Keratinocyte (primary cell): Measurements from ENCODE around the gene NOTUM. TPM values are rescaled to one million over a fixed set of nuclear protein-coding genes. Genes with fewer than 3 reads are reported as not detected.

ENCODE experiments used
- DNase-seq: peaks from one replicate; pipeline ENCODE4 v3.0.0-alpha.2; 2011; ENCODE audit warnings: low read depth, missing footprints, low spot score
- FAIRE-seq: peaks from 2 replicates; lab custom pipeline; 2011; peaks lifted over from hg19 to GRCh38; lab: Jason Lieb, UNC
- H2AFZ ChIP-seq: 2 replicates; pipeline ENCODE4 v1.6.0; 2012; ENCODE audit warnings: low read length, control low read depth, inconsistent platforms; ENCODE audit not compliant: control insufficient read depth
- H3K27ac ChIP-seq: 2 replicates; pipeline ENCODE4 v1.5.1; 2011; ENCODE audit warnings: low read length; ENCODE audit not compliant: control insufficient read depth, insufficient read depth
- H3K27me3 ChIP-seq: 3 replicates; pipeline ENCODE4 v1.6.0; 2011; ENCODE audit warnings: low read length; ENCODE audit not compliant: control insufficient read depth, insufficient read depth; ENCODE audit errors: extremely low read depth
- H3K36me3 ChIP-seq, 2 experiments: 2 replicates in 1 of 2; 3 replicates in 1 of 2; pipeline ENCODE4 v1.5.1; 2011; ENCODE audit warnings: low read length in 2 of 2, mild to moderate bottlenecking in 1 of 2; ENCODE audit not compliant: control insufficient read depth in 2 of 2, insufficient read depth in 2 of 2; ENCODE audit errors: extremely low read depth in 1 of 2
- H3K4me1 ChIP-seq: 3 replicates; pipeline ENCODE4 v1.5.1; 2011; ENCODE audit warnings: low read length; ENCODE audit not compliant: control insufficient read depth, insufficient read depth; ENCODE audit errors: extremely low read depth
- H3K4me2 ChIP-seq: 3 replicates; pipeline ENCODE4 v1.6.0; 2011; ENCODE audit warnings: low read depth, low read length; ENCODE audit not compliant: control insufficient read depth, insufficient read depth; ENCODE audit errors: extremely low read depth
- H3K4me3 ChIP-seq, 3 experiments: fragments of 200-600 bp in 1 of 3; sonication (generic) in 1 of 3; 2 replicates in 2 of 3; 3 replicates in 1 of 3; pipeline ENCODE4 v1.5.1; 2011 to 2016; ENCODE audit warnings: low read length in 3 of 3, mild to moderate bottlenecking in 3 of 3, control low read depth in 2 of 3, inconsistent platforms in 1 of 3, low read depth in 1 of 3, mixed read lengths in 1 of 3, mixed run types in 1 of 3, moderate library complexity in 1 of 3; ENCODE audit not compliant: control insufficient read depth in 2 of 3, insufficient read depth in 2 of 3; ENCODE audit errors: extremely low read depth in 1 of 3
- H3K79me2 ChIP-seq: 2 replicates; pipeline ENCODE4 v1.6.0; 2012; ENCODE audit warnings: low read length; ENCODE audit not compliant: control insufficient read depth, insufficient read depth
- H3K9ac ChIP-seq: 3 replicates; pipeline ENCODE4 v1.6.0; 2011; ENCODE audit warnings: low read length; ENCODE audit not compliant: control insufficient read depth, insufficient read depth; ENCODE audit errors: extremely low read depth
- H3K9me1 ChIP-seq: 3 replicates; pipeline ENCODE4 v1.6.0; 2011; ENCODE audit warnings: low read length; ENCODE audit not compliant: control insufficient read depth, insufficient read depth; ENCODE audit errors: extremely low read depth
- H3K9me3 ChIP-seq: 2 replicates; pipeline ENCODE4 v1.5.1; 2012; ENCODE audit warnings: low read depth, low read length; ENCODE audit not compliant: control insufficient read depth
- H4K20me1 ChIP-seq: 3 replicates; pipeline ENCODE4 v1.6.0; 2011; ENCODE audit warnings: low read length; ENCODE audit not compliant: control insufficient read depth, insufficient read depth; ENCODE audit errors: extremely low read depth
- CTCF ChIP-seq, 3 experiments: IDR thresholded peaks in 1 of 3; conservative IDR thresholded peaks in 1 of 3; optimal IDR thresholded peaks in 1 of 3; 2 replicates in 2 of 3; 3 replicates in 1 of 3; pipeline versions ENCODE3 to v1.5.1; 2011; ENCODE audit warnings: low read length in 3 of 3, mild to moderate bottlenecking in 3 of 3, moderate library complexity in 2 of 3, control low read depth in 1 of 3, inconsistent platforms in 1 of 3; ENCODE audit not compliant: insufficient read depth in 2 of 3; ENCODE audit errors: extremely low read depth in 1 of 3
- EZH2 ChIP-seq: IDR thresholded peaks from one replicate; pipeline ENCODE4 v1.6.1; 2012; ENCODE audit warnings: inconsistent platforms, mild to moderate bottlenecking, low read length, moderate library complexity
- dilution Hi-C: fragments of 300-500 bp; cut with MboI; formaldehyde crosslinking; loops from one replicate; pipeline ENCODE4 v1.7.0; 2020; ENCODE audit warnings: low sequenced_read_pairs; ENCODE audit not compliant: extremely low pct_ligation_motif_present
- polyA plus RNA-seq, 5 experiments: library from polyadenylated mRNA; depleted of rRNA in 3 of 5; stranded (reverse) in 3 of 5; stranded (forward) in 1 of 5; unstranded in 1 of 5; fragments of >200 nt; gene quantifications; 1 replicate in 1 of 5; 2 replicates in 3 of 5; 3 replicates in 1 of 5; pipeline versions ENCODE4 v1.2.1 to v1.2.3, GENCODE V29; 2011 to 2012; ENCODE audit warnings: missing spikeins in 2 of 5, low read depth in 1 of 5, low replicate concordance in 1 of 5

NOTUM gene
- polyA plus RNA-seq, 1 donor (not counting 4 experiments of a cell fraction or from before 2014, with no cell fraction given), result not detected

- Histone ChIP-seq H3K4me1 (peaks cover 24% of the 10 kb centered on the region), H3K36me3 (peaks cover 28 to 33% of the 10 kb centered on the region in 2 experiments), H3K9ac (no peak overlapping the region), H3K4me2 (no peak overlapping the region), H3K9me3 (no peaks in the 10 kb centered on the region), H3K4me3 (no peak overlapping the region), H3K79me2 (peaks cover 17% of the 10 kb centered on the region), H3K27ac (no peak overlapping the region), H3K27me3 (no peaks in the 10 kb centered on the region), H4K20me1 (peaks cover 3% of the 10 kb centered on the region), H2AFZ (no peak overlapping the region), H3K9me1 (peaks cover 7% of the 10 kb centered on the region)
- DNase-seq, result no peak
- no peak for FAIRE-seq
- TF ChIP-seq EZH2 (no peak), CTCF (optimal IDR thresholded peaks at IDR 0.05 in 1 of 3, IDR thresholded peaks at IDR 0.05 in 1 of 3, conservative IDR thresholded peaks at IDR 0.05 in 1 of 3; ENCODE audit: extremely low read depth in 1 of 3, insufficient read depth in 2 of 3, low read length in 3 of 3) (no peak)
- dilution Hi-C loops, result no loop called here
These were observed 51.8 kb downstream of the NOTUM start for GRCh38 chr17:81909231-81909630.

GRCh38 chr17:81908793-81909192, 52.2 kb downstream of the NOTUM start:
- Histone ChIP-seq H3K9me1 (peaks cover 7% of the 10 kb centered on the region), H3K27me3 (no peaks in the 10 kb centered on the region), H3K9ac (no peak overlapping the region), H3K4me2 (no peak overlapping the region), H3K4me1 (peaks cover 24% of the 10 kb centered on the region), H3K79me2 (peaks cover 17% of the 10 kb centered on the region), H3K36me3 (peaks cover 28 to 32% of the 10 kb centered on the region in 2 experiments), H3K9me3 (no peaks in the 10 kb centered on the region), H4K20me1 (peaks cover 3% of the 10 kb centered on the region), H3K27ac (no peak overlapping the region), H2AFZ (no peak overlapping the region), H3K4me3 (no peak overlapping the region)
- FAIRE-seq, result no peak
- DNase-seq, result no peak
- TF ChIP-seq CTCF (optimal IDR thresholded peaks at IDR 0.05 in 1 of 3, IDR thresholded peaks at IDR 0.05 in 1 of 3, conservative IDR thresholded peaks at IDR 0.05 in 1 of 3; ENCODE audit: extremely low read depth in 1 of 3, insufficient read depth in 2 of 3, low read length in 3 of 3), result no peak
- no peak for TF ChIP-seq EZH2
- dilution Hi-C loops, result no loop called here
